IMR-90 (cell line): Measurements from ENCODE around the gene FANCF. TPM values are rescaled to one million over a fixed set of nuclear protein-coding genes. Genes with fewer than 3 reads are reported as not detected.

Source experiments
- ATAC-seq: fragments of 200-7000 bp; cut with Tn5 transposase; 2 replicates; pipeline ENCODE4 v1.9.1; 2020; ENCODE audit warnings: low read depth, mild to moderate bottlenecking, moderate library complexity
- BruUV-seq: library from RNA; stranded (reverse); fragments of 400-500 nt; replicated peaks from 2 replicates; lab custom pipeline; 2021; lab: Mats Ljungman, UMichigan
- CTCF ChIA-PET: fragments of 300-600 bp; formaldehyde crosslinking; extraction: SDS; loops from one replicate; lab custom pipeline; 2021; ENCODE audit warnings: antibody characterized with exemption; lab: Yijun Ruan, JAX
- POLR2A ChIA-PET: fragments of 300-600 bp; sonication (Branson Sonifier 250); formaldehyde crosslinking; loops from one replicate; lab custom pipeline; 2022; ENCODE audit warnings: antibody characterized with exemption; ENCODE audit not compliant: unreplicated experiment; lab: Charles Lee
- DNase-seq: peaks from one replicate; pipeline ENCODE4 v3.0.0; 2013
- H2AFZ ChIP-seq: replicated peaks from 2 replicates; pipeline ENCODE3; 2013; ENCODE audit warnings: low read length, mild to moderate bottlenecking; ENCODE audit not compliant: poor library complexity
- H2AK5ac ChIP-seq: 2 replicates; pipeline ENCODE4 v1.6.1; 2013; ENCODE audit warnings: low read depth, low read length, inconsistent platforms
- H2AK9ac ChIP-seq: replicated peaks from 2 replicates; pipeline ENCODE3; 2013; ENCODE audit warnings: mild to moderate bottlenecking, low read depth, low read length, moderate library complexity; ENCODE audit not compliant: poor library complexity
- H2BK120ac ChIP-seq: 2 replicates; pipeline ENCODE4 v1.6.1; 2013; ENCODE audit warnings: low read depth, low read length, inconsistent platforms
- H2BK15ac ChIP-seq: 3 replicates; pipeline ENCODE4 v1.6.1; 2013; ENCODE audit warnings: low read depth, low read length, inconsistent platforms
- H2BK20ac ChIP-seq: 2 replicates; pipeline ENCODE4 v1.6.1; 2013; ENCODE audit warnings: low read depth, mild to moderate bottlenecking, inconsistent platforms, low read length, moderate library complexity
- H2BK5ac ChIP-seq: 2 replicates; pipeline ENCODE4 v1.6.1; 2013; ENCODE audit warnings: mild to moderate bottlenecking, low read depth, low read length, inconsistent platforms; ENCODE audit not compliant: poor library complexity, severe bottlenecking
- H3K14ac ChIP-seq: replicated peaks from 2 replicates; pipeline ENCODE4 v1.6.1; 2013; ENCODE audit warnings: low read depth, low read length, inconsistent platforms
- H3K18ac ChIP-seq: 2 replicates; pipeline ENCODE4 v1.6.1; 2013; ENCODE audit warnings: low read depth, low read length, control low read depth
- H3K23ac ChIP-seq: 2 replicates; pipeline ENCODE4 v1.6.1; 2013; ENCODE audit warnings: low read depth, low read length, inconsistent platforms
- H3K27ac ChIP-seq: 2 replicates; pipeline ENCODE4 v1.5.1; 2013; ENCODE audit warnings: mild to moderate bottlenecking, control low read depth, low read length; ENCODE audit not compliant: insufficient read depth
- H3K27me3 ChIP-seq: 2 replicates; pipeline ENCODE4 v1.6.1; 2013; ENCODE audit warnings: low read length; ENCODE audit not compliant: control insufficient read depth, insufficient read depth
- H3K36me3 ChIP-seq: 2 replicates; pipeline ENCODE4 v1.6.1; 2013; ENCODE audit warnings: low read length, mixed read lengths; ENCODE audit not compliant: control insufficient read depth, insufficient read depth
- H3K4ac ChIP-seq: 2 replicates; pipeline ENCODE4 v1.6.1; 2013; ENCODE audit warnings: low read depth, low read length, inconsistent platforms
- H3K4me1 ChIP-seq: 2 replicates; pipeline ENCODE4 v1.6.1; 2013; ENCODE audit warnings: low read length, mixed read lengths; ENCODE audit not compliant: control insufficient read depth, insufficient read depth
- H3K4me2 ChIP-seq: 2 replicates; pipeline ENCODE4 v1.6.1; 2013; ENCODE audit warnings: low read depth, mild to moderate bottlenecking, control low read depth, low read length, moderate library complexity
- H3K4me3 ChIP-seq: 2 replicates; pipeline ENCODE4 v1.5.1; 2013; ENCODE audit warnings: low read depth, mild to moderate bottlenecking, control low read depth, low read length, moderate library complexity; ENCODE audit not compliant: insufficient read depth
- H3K56ac ChIP-seq: 2 replicates; pipeline ENCODE4 v1.6.1; 2013; ENCODE audit warnings: low read length, inconsistent platforms; ENCODE audit not compliant: insufficient read depth; ENCODE audit errors: extremely low read depth
- H3K79me1 ChIP-seq, 2 experiments: 2 replicates each; pipeline ENCODE4 v1.6.1; 2013; ENCODE audit warnings: low read length in 2 of 2, inconsistent platforms in 1 of 2, low read depth in 1 of 2
- H3K9ac ChIP-seq: 2 replicates; pipeline ENCODE4 v1.6.1; 2013; ENCODE audit warnings: low read depth, low read length, control low read depth
- H3K9me1 ChIP-seq: 2 replicates; pipeline ENCODE4 v1.6.1; 2013; ENCODE audit warnings: low read length, inconsistent platforms; ENCODE audit not compliant: insufficient read depth
- H3K9me3 ChIP-seq: 2 replicates; pipeline ENCODE4 v1.6.1; 2013; ENCODE audit warnings: low read length; ENCODE audit not compliant: control insufficient read depth, insufficient read depth
- H4K20me1 ChIP-seq: 2 replicates; pipeline ENCODE4 v1.6.1; 2013; ENCODE audit warnings: low read length, inconsistent platforms; ENCODE audit not compliant: insufficient read depth
- H4K5ac ChIP-seq: 2 replicates; pipeline ENCODE4 v1.6.1; 2013; ENCODE audit warnings: mild to moderate bottlenecking, low read depth, low read length, control low read depth
- H4K8ac ChIP-seq, 2 experiments: 2 replicates each; pipeline ENCODE4 v1.6.1; 2013; ENCODE audit warnings: low read depth in 2 of 2, low read length in 2 of 2, control low read depth in 1 of 2, inconsistent platforms in 1 of 2
- H4K91ac ChIP-seq: 2 replicates; pipeline ENCODE4 v1.6.1; 2013; ENCODE audit warnings: low read depth, low read length, inconsistent platforms; ENCODE audit not compliant: insufficient read depth
- BHLHE40 ChIP-seq: fragments of 150-350 bp; IDR thresholded peaks from 2 replicates; pipeline ENCODE4 v1.6.1; 2016; ENCODE audit warnings: mild to moderate bottlenecking, low read depth, low read length
- CEBPB ChIP-seq: IDR thresholded peaks from 2 replicates; pipeline ENCODE4 v1.6.1; 2012; ENCODE audit warnings: low read depth, low read length, improper control_type of control experiment
- CHD1 ChIP-seq: IDR thresholded peaks from 2 replicates; pipeline ENCODE4 v1.6.1; 2012; ENCODE audit warnings: low read depth, low read length, improper control_type of control experiment
- FOS ChIP-seq: fragments of 150-350 bp; IDR thresholded peaks from 2 replicates; pipeline ENCODE4 v1.6.1; 2016; ENCODE audit warnings: low read depth, low read length
- MAFK ChIP-seq: IDR thresholded peaks from 2 replicates; pipeline ENCODE4 v1.6.1; 2012; ENCODE audit warnings: low read depth, low read length, improper control_type of control experiment
- MAZ ChIP-seq: IDR thresholded peaks from 2 replicates; pipeline ENCODE4 v1.6.1; 2012; ENCODE audit warnings: low read depth, mild to moderate bottlenecking, low read length, improper control_type of control experiment, moderate library complexity, borderline replicate concordance
- MXI1 ChIP-seq: IDR thresholded peaks from 2 replicates; pipeline ENCODE4 v1.6.1; 2012; ENCODE audit warnings: low read depth, mild to moderate bottlenecking, low read length, moderate library complexity, borderline replicate concordance
- NFE2L2 ChIP-seq: fragments of 150-350 bp; IDR thresholded peaks from 2 replicates; pipeline ENCODE4 v1.6.1; 2016; ENCODE audit warnings: low read depth, mild to moderate bottlenecking, low read length
- POLR2A ChIP-seq: IDR thresholded peaks from 2 replicates; pipeline ENCODE4 v1.6.1; 2012; ENCODE audit warnings: mild to moderate bottlenecking, low read depth, low read length
- RAD21 ChIP-seq: IDR thresholded peaks from 2 replicates; pipeline ENCODE4 v1.6.1; 2012; ENCODE audit warnings: low read length, improper control_type of control experiment
- RCOR1 ChIP-seq: IDR thresholded peaks from 2 replicates; pipeline ENCODE4 v1.6.1; 2012; ENCODE audit warnings: mild to moderate bottlenecking, low read length, improper control_type of control experiment; ENCODE audit not compliant: insufficient replicate concordance
- RFX5 ChIP-seq: IDR thresholded peaks from 2 replicates; pipeline ENCODE4 v1.8.0; 2012; ENCODE audit warnings: low read depth, mild to moderate bottlenecking, low read length, moderate library complexity
- SMC3 ChIP-seq: fragments of 150-350 bp; IDR thresholded peaks from 2 replicates; pipeline ENCODE4 v1.6.1; 2016; ENCODE audit warnings: low read depth, mild to moderate bottlenecking, antibody characterized with exemption, low read length, moderate library complexity
- WGBS, 2 experiments: methylation state at CpG; one replicate each; pipeline versions ENCODE4 v1.1.5 to v1.1.7; 2013; ENCODE audit warnings: missing lambda C conversion rate in 2 of 2; ENCODE audit not compliant: insufficient read length in 1 of 2; ENCODE audit errors: extremely low coverage in 2 of 2; 5-methylcytosine and 5-hydroxymethylcytosine counted together
- dilution Hi-C: fragments of 300-500 bp; cut with HindIII; formaldehyde crosslinking; loops from one replicate; pipeline ENCODE4 v1.14.3; 2018; ENCODE audit warnings: low sequenced_read_pairs; ENCODE audit not compliant: unreplicated experiment
- in situ Hi-C: fragments of 300-500 bp; cut with MboI; formaldehyde crosslinking; loops from 3 replicates; pipeline ENCODE4 v1.14.3; 2019; ENCODE audit warnings: low sequenced_read_pairs, inconsistent platforms, mixed read lengths
- intact Hi-C: fragments of 100-400 bp; cut with micrococcal nuclease; formaldehyde crosslinking; loops from 2 replicates; pipeline ENCODE4 v1.10.0; 2022
- polyA plus RNA-seq, 3 experiments: library from polyadenylated mRNA; depleted of rRNA; stranded (reverse); fragments of >200 nt; gene quantifications; 2 replicates each; pipeline ENCODE4 v1.2.3, GENCODE V29; 2012; ENCODE audit warnings: low replicate concordance in 1 of 3
- total RNA-seq: library from RNA; depleted of rRNA; stranded (reverse); fragments of >200 nt; gene quantifications from 2 replicates; pipeline ENCODE4 v1.2.3, GENCODE V29; 2012
- TF ChIP-seq, protein P1 (sequence below): conservative IDR thresholded peaks from 2 replicates; pipeline ENCODE4 v1.5.1; 2012; ENCODE audit warnings: mild to moderate bottlenecking, low read depth, low read length, improper control_type of control experiment
- TF ChIP-seq, protein P2 (sequence below): fragments of 150-350 bp; IDR thresholded peaks from 2 replicates; pipeline ENCODE4 v1.6.1; 2016; ENCODE audit warnings: low read depth, mild to moderate bottlenecking, low read length, moderate library complexity, borderline replicate concordance
- TF ChIP-seq, protein P3 (sequence below): fragments of 150-350 bp; IDR thresholded peaks from 2 replicates; pipeline ENCODE4 v1.6.1; 2017; ENCODE audit warnings: mild to moderate bottlenecking, antibody characterized with exemption, low read length, low read depth

Gene FANCF
- total and polyA plus RNA-seq, 2 of the 4 experiments (the other 2 are of a cell fraction), result 3.3 to 5.6 TPM

DNA sequence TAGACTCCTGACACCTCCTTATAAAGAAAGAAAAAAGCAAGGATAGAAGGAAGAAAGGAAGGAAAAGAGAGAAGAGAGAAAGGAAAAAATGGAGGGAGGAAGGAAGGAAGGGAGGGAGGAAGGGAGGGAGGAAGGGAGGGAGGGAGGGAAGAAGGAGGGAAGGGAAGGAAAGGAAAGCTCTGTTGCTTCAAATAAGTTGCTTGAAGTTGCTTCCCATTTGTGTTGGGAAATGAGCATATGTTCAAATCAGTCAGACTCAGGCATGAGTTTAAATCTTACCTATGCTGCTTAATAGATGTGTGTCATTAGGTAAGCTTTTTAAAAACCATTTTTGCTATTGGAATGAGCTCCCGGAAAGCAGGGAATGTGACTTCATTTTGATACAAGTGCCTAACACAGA is 34.2 kb upstream of the FANCF start:
- H3K23ac ChIP-seq, result no peak overlapping the region
- H3K4me3 ChIP-seq, result no peak overlapping the region
- no peak for ATAC-seq
- no peak overlapping the region for H2AK5ac ChIP-seq
- H3K36me3 ChIP-seq, result no peaks in the 10 kb centered on the region
- H2AK9ac ChIP-seq, result no peak overlapping the region
- H3K9ac ChIP-seq, result no peak overlapping the region
- H3K4me2 ChIP-seq, result no peak overlapping the region
- BruUV-seq, result no TSS peak
- H2BK20ac ChIP-seq, result no peak overlapping the region
- no peaks in the 10 kb centered on the region for H3K79me1 ChIP-seq
- H3K9me3 ChIP-seq, result no peaks in the 10 kb centered on the region
- H4K5ac ChIP-seq, result no peak overlapping the region
- H3K56ac ChIP-seq, result no peak overlapping the region
- ChIA-PET CTCF (no interaction called here), POLR2A (no interaction called here)
- intact Hi-C loops (no loop called here), in situ Hi-C loops (no loop called here), dilution Hi-C loops (no loop called here)
- H3K4me1 ChIP-seq, result no peaks in the 10 kb centered on the region
- no peak overlapping the region for H3K14ac ChIP-seq
- no peak overlapping the region for H3K4ac ChIP-seq
- H3K27ac ChIP-seq, result no peak overlapping the region
- TF ChIP-seq RAD21, result no peak
- no peak for TF ChIP-seq CHD1
- TF ChIP-seq RCOR1, result no peak
- TF ChIP-seq BHLHE40, result no peak
- TF ChIP-seq, protein P1, sequence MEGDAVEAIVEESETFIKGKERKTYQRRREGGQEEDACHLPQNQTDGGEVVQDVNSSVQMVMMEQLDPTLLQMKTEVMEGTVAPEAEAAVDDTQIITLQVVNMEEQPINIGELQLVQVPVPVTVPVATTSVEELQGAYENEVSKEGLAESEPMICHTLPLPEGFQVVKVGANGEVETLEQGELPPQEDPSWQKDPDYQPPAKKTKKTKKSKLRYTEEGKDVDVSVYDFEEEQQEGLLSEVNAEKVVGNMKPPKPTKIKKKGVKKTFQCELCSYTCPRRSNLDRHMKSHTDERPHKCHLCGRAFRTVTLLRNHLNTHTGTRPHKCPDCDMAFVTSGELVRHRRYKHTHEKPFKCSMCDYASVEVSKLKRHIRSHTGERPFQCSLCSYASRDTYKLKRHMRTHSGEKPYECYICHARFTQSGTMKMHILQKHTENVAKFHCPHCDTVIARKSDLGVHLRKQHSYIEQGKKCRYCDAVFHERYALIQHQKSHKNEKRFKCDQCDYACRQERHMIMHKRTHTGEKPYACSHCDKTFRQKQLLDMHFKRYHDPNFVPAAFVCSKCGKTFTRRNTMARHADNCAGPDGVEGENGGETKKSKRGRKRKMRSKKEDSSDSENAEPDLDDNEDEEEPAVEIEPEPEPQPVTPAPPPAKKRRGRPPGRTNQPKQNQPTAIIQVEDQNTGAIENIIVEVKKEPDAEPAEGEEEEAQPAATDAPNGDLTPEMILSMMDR, result no peak
- no peak for TF ChIP-seq NFE2L2
- no peak for TF ChIP-seq RFX5
- no peak for TF ChIP-seq MAZ
- TF ChIP-seq, protein P2, sequence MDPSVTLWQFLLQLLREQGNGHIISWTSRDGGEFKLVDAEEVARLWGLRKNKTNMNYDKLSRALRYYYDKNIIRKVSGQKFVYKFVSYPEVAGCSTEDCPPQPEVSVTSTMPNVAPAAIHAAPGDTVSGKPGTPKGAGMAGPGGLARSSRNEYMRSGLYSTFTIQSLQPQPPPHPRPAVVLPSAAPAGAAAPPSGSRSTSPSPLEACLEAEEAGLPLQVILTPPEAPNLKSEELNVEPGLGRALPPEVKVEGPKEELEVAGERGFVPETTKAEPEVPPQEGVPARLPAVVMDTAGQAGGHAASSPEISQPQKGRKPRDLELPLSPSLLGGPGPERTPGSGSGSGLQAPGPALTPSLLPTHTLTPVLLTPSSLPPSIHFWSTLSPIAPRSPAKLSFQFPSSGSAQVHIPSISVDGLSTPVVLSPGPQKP, result no peak
- TF ChIP-seq FOS, result no peak
- TF ChIP-seq POLR2A, result no peak
- no peak for TF ChIP-seq SMC3
- no peak for TF ChIP-seq MAFK
- no peak for TF ChIP-seq CEBPB
- TF ChIP-seq, protein P3, sequence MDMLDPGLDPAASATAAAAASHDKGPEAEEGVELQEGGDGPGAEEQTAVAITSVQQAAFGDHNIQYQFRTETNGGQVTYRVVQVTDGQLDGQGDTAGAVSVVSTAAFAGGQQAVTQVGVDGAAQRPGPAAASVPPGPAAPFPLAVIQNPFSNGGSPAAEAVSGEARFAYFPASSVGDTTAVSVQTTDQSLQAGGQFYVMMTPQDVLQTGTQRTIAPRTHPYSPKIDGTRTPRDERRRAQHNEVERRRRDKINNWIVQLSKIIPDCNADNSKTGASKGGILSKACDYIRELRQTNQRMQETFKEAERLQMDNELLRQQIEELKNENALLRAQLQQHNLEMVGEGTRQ, result no peak
- TF ChIP-seq MXI1, result no peak
- no peaks in the 10 kb centered on the region for H4K20me1 ChIP-seq
- no peak overlapping the region for H2BK120ac ChIP-seq
- H3K18ac ChIP-seq, result no peak overlapping the region
- WGBS, 2 experiments, result 100% methylated on average over 1 of the region's 1 CpG; no CpG with 5 or more reads in 1 of the 2 experiments
- H2BK15ac ChIP-seq, result no peak overlapping the region
- no peak for DNase-seq
- H3K27me3 ChIP-seq, result no peaks in the 10 kb centered on the region
- H4K8ac ChIP-seq, result no peak overlapping the region
- no peak overlapping the region for H2AFZ ChIP-seq
- H3K9me1 ChIP-seq, result no peaks in the 10 kb centered on the region
- no peak overlapping the region for H4K91ac ChIP-seq
- no peak overlapping the region for H2BK5ac ChIP-seq
